H4 (cell line): ENCODE results near the gene SDE2. TPM values are rescaled to one million over a fixed set of nuclear protein-coding genes. Genes with fewer than 3 reads are reported as not detected.
"Not testable (repeated sequence)": the region's sequence is repeated elsewhere in the genome, so short reads cannot be mapped to it uniquely, and the experiment has no call there.

ENCODE experiments used
- DNase-seq: peaks from one replicate; pipeline ENCODE4 v3.0.0-alpha.2; 2015; ENCODE audit warnings: low spot score
- total RNA-seq: library from RNA; depleted of rRNA; stranded (reverse); fragments of >200 nt; shearing (Covaris generic); gene quantifications from 2 replicates; pipeline ENCODE4 v1.2.3, GENCODE V29; 2014; rRNA removed

SDE2 gene
- total RNA-seq, 1 experiment from 2014 or later: 14.3 TPM

GRCh38 chr1:225942574-225942973 is 56.6 kb downstream of the SDE2 start:
- DNase-seq: no peak

- DNase-seq: no peak
These were observed 57.3 kb downstream of the SDE2 start for GRCh38 chr1:225941942-225942222.

GRCh38 chr1:225941187-225941941 is 57.8 kb downstream of the SDE2 start, which contains the start of gene LEFTY2:
LEFTY2 (minus strand) TSS chr1:225941220; CDS start chr1:225941140, 80 bp downstream.
- no peak for DNase-seq

DNA sequence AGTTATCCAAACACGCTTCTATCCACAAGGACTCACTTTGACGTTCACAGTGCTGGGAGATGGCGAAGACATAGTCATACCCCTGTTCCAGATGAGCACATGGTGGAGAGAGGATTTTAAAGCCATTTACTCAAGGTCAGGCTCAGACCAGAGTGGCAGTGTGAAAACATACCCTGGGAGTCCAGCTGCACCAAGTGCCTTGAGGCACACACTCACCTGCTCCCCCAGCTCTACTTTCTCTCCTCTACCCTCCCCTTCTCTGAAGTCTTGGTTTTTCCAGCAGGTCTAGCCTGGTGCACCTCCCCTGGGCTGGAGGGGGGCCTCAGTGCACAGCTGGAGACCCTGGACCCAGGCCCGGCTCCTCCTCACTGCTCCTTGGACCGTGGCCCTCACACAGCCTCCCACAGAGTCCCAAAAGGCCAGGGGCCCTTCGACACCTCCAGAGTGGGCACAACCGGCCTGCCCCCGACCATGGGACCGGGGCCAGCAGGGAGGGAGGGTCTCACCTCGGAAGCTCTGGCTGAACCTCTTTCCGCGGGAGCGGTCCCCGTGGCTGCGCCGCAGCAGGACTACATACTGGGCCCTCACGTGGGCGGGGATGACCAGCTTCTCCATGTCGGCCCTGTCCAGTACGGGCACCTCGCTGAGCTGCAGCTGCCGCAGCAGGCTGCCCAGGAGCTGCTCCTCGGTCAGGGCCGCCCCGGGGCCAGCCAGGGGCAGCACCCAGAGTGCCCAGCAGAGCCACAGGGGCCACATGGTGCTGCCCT is 58.6 kb downstream of the SDE2 start:
- DNase-seq: no peak

DNA sequence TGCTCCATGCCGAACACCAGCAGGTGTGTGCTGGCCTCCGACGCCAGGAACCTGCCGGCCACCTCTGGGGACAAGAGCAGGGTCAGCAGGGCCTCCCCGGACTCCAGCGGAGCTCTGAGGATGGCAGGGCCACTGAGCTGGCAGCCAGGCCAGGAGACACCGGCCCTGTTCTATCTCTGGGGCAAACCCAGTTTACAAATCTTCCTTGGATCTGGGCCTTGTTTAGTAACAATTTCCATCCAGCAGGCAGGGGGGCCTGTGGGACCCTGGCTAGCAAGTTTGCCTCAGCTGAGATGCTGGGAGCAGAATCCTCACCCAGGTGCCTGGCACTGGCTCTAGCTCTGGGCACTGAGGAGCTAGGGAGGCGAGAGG is 59.2 kb downstream of the SDE2 start:
- not testable (repeated sequence) for DNase-seq

- DNase-seq: not testable (repeated sequence)
These were observed 59.8 kb downstream of the SDE2 start for GRCh38 chr1:225939097-225939938.

DNA sequence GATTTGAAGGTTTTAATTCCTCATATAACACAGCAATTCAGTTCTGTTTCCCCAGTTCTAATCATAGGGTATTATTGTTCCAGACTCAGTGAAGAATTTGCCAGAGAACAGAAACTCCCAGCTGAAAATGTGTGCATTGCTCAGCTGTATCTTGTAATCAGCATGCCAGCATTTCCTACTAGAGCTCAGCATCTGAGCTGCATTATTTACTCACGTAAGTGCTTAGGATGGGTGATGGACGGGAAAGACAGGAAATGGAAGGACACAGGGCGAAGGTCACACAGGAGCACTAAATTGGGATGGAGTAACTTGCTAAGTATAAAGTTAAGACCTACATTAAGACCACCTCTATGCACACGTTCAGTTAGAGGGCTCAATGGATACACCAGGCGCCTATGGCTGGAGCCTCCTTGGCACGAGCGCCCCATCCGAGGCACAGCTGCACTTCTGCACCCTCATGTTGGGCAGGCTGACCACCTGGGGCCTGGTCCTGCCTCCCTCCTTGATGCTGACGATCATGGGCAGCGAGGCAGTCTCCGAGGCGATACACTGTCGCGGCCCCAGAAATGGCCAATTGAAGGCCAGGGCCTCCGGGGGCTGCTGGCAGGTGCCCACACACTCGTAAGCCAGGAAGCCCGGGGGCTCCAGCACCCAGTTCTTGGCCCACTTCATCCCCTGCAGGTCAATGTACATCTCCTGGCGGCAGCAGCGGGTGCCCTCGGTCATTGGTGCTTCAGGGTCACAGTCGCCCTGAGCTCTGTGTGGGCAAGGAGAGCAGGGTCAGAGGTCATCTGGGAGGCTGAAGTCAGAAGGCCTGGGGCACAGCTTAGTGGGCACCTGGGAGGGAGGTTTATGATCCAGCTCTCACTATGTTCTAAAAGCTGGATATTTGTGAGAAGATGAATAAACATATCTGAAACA is 61.8 kb downstream of the SDE2 start:
- DNase-seq: no peak

DNA sequence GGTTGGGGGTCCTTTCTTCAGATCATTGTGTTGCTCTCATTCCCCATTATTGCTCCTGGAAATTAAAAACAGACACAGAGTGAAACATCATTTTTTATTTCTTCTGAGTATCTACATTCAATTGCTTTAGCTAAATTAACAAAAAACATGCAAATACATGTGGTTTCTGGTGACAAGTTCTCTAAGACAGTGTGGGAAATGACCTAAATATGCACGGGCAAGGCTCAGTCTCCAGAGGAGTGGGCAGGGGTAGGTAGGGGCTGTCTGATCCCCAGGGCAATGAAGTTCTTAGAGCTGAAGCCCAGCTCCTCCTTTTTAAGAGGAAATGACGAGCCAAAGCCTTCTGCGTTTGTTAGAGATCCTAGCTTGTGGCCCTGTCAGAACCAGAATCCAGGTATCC is 62.6 kb downstream of the SDE2 start:
- no peak for DNase-seq

GRCh38 chr1:225936086-225936485 is 63.1 kb downstream of the SDE2 start:
- DNase-seq: peak; percentile 53

DNA sequence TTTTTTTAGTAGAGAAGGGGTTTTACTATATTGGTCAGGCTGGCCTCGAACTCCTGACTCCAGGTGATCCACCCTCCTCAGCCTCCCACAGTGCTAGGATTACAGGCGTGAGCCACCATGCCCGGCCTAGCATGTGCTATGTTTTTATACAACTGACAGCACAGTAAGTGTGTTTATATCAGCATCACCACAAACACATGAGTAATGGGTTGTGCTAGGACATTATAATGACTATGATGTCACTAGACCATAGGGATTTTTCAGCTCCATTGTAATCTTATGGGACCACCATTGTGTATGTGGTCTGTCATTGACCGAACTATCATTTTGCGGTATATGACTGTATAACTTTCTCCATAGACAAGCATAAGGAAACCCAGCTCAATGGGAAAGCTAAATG is 64.4 kb downstream of the SDE2 start:
- DNase-seq: peak; percentile 62

DNA sequence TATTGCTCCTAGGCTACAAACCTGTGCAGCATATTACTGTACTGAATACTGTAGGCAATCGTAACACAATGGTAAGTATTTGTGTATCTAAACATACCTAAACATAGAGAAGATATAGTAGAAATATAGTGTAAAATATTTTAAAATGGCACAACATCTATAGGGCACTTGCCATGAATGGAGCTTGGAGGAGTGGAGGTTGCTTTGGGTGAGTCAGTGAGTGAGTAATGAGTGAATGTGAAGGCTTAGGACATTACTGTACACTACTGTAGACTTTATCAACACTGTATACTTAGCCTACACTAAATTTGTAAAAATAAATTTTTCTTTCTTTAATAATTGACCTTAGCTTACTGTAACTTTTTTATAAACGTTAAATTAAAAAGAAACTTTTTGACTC is 66.1 kb downstream of the SDE2 start:
- no peak for DNase-seq

Other genes starting within 250 kb of the SDE2 start
- 607 and 630 TPM in 2 replicates for gene SRP9, start 221.5 kb downstream of the SDE2 start, total RNA-seq
- 106 and 153 TPM in 2 replicates for gene EPHX1, start 189.2 kb downstream of the SDE2 start, total RNA-seq
- 4.0 and 6.8 TPM in 2 replicates for gene TMEM63A, start 117.0 kb downstream of the SDE2 start, total RNA-seq
- 0.50 TPM in 1 of 2 replicates, not detected in the other for gene LEFTY1, start 110.2 kb downstream of the SDE2 start, total RNA-seq
- gene PYCR2, start 75.1 kb downstream of the SDE2 start, total RNA-seq: 37.2 and 38.6 TPM in 2 replicates
- not detected in 2 replicates for gene LEFTY2, start 58.1 kb downstream of the SDE2 start, total RNA-seq
- 313 and 407 TPM in 2 replicates for gene H3-3A, start 63.4 kb upstream of the SDE2 start, total RNA-seq
- gene ACBD3, start 187.4 kb upstream of the SDE2 start, total RNA-seq: 25.7 and 39.4 TPM in 2 replicates
- gene MIXL1, start 224.3 kb upstream of the SDE2 start, total RNA-seq: not detected in 2 replicates